Activated naive CD8-positive, alpha-beta T cell treated with anti-CD3 and anti-CD28 coated beads, Interleukin-2, amount 50 U/mL, for 24 hours (primary cell): ENCODE data around the gene NKG7.

Source experiments
- ATAC-seq: fragments of 150-1000 bp; cut with Tn5 transposase; one replicate; pipeline ENCODE4 v1.10.0; 2021
- DNase-seq: peaks from one replicate; pipeline ENCODE4 v3.0.0; 2021
- H3K27ac Mint-ChIP-seq: one replicate; pipeline ENCODE4 v1.8.0; 2021; ENCODE audit warnings: mild to moderate bottlenecking, mixed read lengths
- H3K27me3 Mint-ChIP-seq: one replicate; pipeline ENCODE4 v1.8.0; 2021; ENCODE audit warnings: mixed read lengths
- H3K36me3 Mint-ChIP-seq: one replicate; pipeline ENCODE4 v1.8.0; 2021; ENCODE audit warnings: low read depth, mixed read lengths
- H3K4me1 Mint-ChIP-seq: one replicate; pipeline ENCODE4 v1.8.0; 2021; ENCODE audit warnings: mixed read lengths
- H3K4me3 Mint-ChIP-seq: one replicate; pipeline ENCODE4 v1.8.0; 2021; ENCODE audit warnings: mild to moderate bottlenecking, moderate library complexity, mixed read lengths
- H3K9me3 Mint-ChIP-seq: one replicate; pipeline ENCODE4 v1.8.0; 2021; ENCODE audit warnings: mixed read lengths

Gene NKG7

GRCh38 chr19:51325161-51325976 lies 47.1 kb downstream of the NKG7 start:
- DNase-seq (peak; percentile 34), ATAC-seq (peak; percentile 47)
- Mint-ChIP-seq H3K4me3 (no peak overlapping the region), H3K36me3 (no peaks in the 10 kb centered on the region), H3K27ac (no peak overlapping the region), H3K27me3 (peaks cover 49% of the 10 kb centered on the region), H3K9me3 (no peaks in the 10 kb centered on the region), H3K4me1 (peaks cover 14% of the 10 kb centered on the region)

DNA sequence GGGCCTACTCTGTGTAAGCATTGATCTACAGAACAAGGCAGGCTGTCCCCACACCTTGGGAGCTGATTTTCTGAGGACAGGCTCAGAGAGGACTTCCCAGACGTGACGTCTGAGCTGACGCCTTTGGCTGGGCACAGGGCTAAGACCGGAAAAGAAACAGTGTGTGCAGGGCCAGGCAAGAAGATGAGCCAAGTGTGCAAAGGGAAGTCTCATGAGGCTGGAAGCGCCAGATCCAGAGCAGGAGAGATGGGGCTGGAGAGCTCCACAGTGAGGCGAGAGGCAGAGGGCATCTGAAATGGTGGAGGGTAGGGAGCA lies 48.3 kb downstream of the NKG7 start:
- H3K36me3 Mint-ChIP-seq: no peaks in the 10 kb centered on the region
- DNase-seq: no peak
- H3K27me3 Mint-ChIP-seq: peaks cover 43% of the 10 kb centered on the region
- H3K9me3 Mint-ChIP-seq: no peaks in the 10 kb centered on the region
- ATAC-seq: no peak
- peaks cover 14% of the 10 kb centered on the region for H3K4me1 Mint-ChIP-seq
- no peak overlapping the region for H3K4me3 Mint-ChIP-seq
- H3K27ac Mint-ChIP-seq: no peak overlapping the region

DNA sequence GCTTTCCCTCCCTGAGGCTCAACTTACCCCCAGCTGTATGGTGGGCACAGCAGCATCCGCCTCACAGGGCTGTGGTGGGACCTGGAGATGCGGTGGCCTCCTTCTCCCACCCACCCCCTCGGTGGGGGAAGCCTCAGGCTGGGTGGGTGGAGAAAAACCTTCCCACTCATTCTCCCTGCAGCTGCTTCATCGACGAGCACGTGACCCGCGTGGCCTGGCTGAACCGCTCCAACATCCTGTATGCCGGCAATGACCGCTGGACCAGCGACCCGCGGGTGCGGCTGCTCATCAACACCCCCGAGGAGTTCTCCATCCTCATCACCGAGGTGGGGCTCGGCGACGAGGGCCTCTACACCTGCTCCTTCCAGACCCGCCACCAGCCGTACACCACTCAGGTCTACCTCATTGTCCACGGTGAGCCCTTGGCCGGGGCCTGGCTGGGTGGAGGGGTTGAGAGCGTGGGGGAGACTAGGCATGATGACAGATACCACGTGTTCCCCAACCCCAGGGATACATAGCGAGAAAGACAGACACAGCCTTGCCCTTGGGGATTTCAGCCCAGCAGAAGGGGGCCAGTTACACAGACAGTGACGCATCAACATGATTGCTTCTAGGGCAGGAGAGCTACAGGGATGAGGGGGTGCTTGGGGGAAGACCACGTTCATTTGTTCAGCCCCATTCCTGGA lies 48.8 kb downstream of the NKG7 start:
- Mint-ChIP-seq H3K27ac (no peak overlapping the region), H3K4me3 (no peak overlapping the region), H3K4me1 (peaks cover 14% of the 10 kb centered on the region), H3K27me3 (peaks cover 43% of the 10 kb centered on the region), H3K36me3 (no peaks in the 10 kb centered on the region), H3K9me3 (no peaks in the 10 kb centered on the region)
- no peak for DNase-seq
- no peak for ATAC-seq

- Mint-ChIP-seq H3K4me3 (no peak overlapping the region), H3K27me3 (peaks cover 37% of the 10 kb centered on the region)
Measured at GRCh38 chr19:51321799-51322198, 50.7 kb downstream of the NKG7 start.

More at GRCh38 chr19:51321799-51322198, 50.7 kb downstream of the NKG7 start:
- ATAC-seq (no peak), DNase-seq (no peak)
- H3K9me3 Mint-ChIP-seq: no peaks in the 10 kb centered on the region
- H3K36me3 Mint-ChIP-seq: no peaks in the 10 kb centered on the region
- no peak overlapping the region for H3K27ac Mint-ChIP-seq
- peaks cover 9% of the 10 kb centered on the region for H3K4me1 Mint-ChIP-seq
